Measurements from ENCODE around the gene DOCK2. TPM values are rescaled to one million over a fixed set of nuclear protein-coding genes. Genes with fewer than 3 reads are reported as not detected.

DOCK2 gene
- total and polyA plus RNA-seq, 2 of the 8 experiments (the other 6 are each of a cell fraction or from before 2014, with no cell fraction given) = 3.9 to 5.7 TPM

- TF ChIP-seq KDM1A (IDR thresholded peaks at IDR 0.05; ENCODE audit: borderline replicate concordance, low read length) (no peak), TBP (IDR thresholded peaks at IDR 0.05; ENCODE audit: low read depth, low read length) (no peak)
These were observed 7.1 kb upstream of the DOCK2 start (continued) for GRCh38 chr5:169629847-169630548.
